ENCODE measurements around the gene MAP4. TPM values are rescaled to one million over a fixed set of nuclear protein-coding genes. Genes with fewer than 3 reads are reported as not detected.

The MAP4 gene
- total RNA-seq, 1 experiment from 2014 or later, result 140 TPM

GRCh38 chr3:48022178-48022577, 6.0 kb upstream of the MAP4 start:
- Histone ChIP-seq H4K20me1 (ENCODE audit: control insufficient read depth, insufficient read depth, insufficient read length) (no peaks in the 10 kb centered on the region), H2BK20ac (ENCODE audit: low read depth, low read length, poor library complexity, severe bottlenecking) (no peak overlapping the region), H2BK5ac (ENCODE audit: insufficient read length, low read length) (no peak overlapping the region), H3K79me2 (ENCODE audit: insufficient read depth, low read length) (peaks cover 11% of the 10 kb centered on the region; the same call in 1 of the 2 replicates), H3K4ac (ENCODE audit: low read depth, low read length) (no peak overlapping the region), H2BK120ac (ENCODE audit: low read depth, low read length, poor library complexity, severe bottlenecking) (no peak overlapping the region), H3K23ac (ENCODE audit: insufficient read length, low read depth, low read length) (no peak overlapping the region), H3K27me3 (ENCODE audit: insufficient read depth, low read length) (no peaks in the 10 kb centered on the region), H3K14ac (ENCODE audit: insufficient read depth, low read length) (no peak overlapping the region), H3K9me3 (ENCODE audit: control insufficient read depth, low read depth, low read length) (no peaks in the 10 kb centered on the region), H3K4me1 (ENCODE audit: insufficient read depth, low read length) (no peaks in the 10 kb centered on the region), H2BK15ac (ENCODE audit: low read depth, low read length) (no peak overlapping the region), H3K18ac (ENCODE audit: insufficient read length, low read depth, low read length) (no peak overlapping the region), H3K79me1 (ENCODE audit: insufficient read depth, low read depth, low read length, poor library complexity, severe bottlenecking) (peaks cover 7% of the 10 kb centered on the region), H3T11ph (ENCODE audit: low read length) (no peak overlapping the region), H2AFZ (ENCODE audit: low read length) (no peak overlapping the region), H3K9ac (ENCODE audit: extremely low read depth, insufficient read length, low read length) (no peak overlapping the region), H2AK5ac (ENCODE audit: insufficient read length, low read length) (no peak overlapping the region), H4K8ac (replicated peaks; ENCODE audit: insufficient read length, low read depth, low read length) (no peak overlapping the region), H3K4me2 (ENCODE audit: insufficient read depth, insufficient read length, low read length) (no peak overlapping the region), H3K27ac (ENCODE audit: insufficient read length, low read depth, low read length) (no peak overlapping the region), H2BK12ac (ENCODE audit: insufficient read length, low read depth, low read length) (no peak overlapping the region), H4K91ac (ENCODE audit: insufficient read length, low read depth, low read length) (no peak overlapping the region), H4K5ac (ENCODE audit: insufficient read length, low read depth, low read length) (no peak overlapping the region), H3K56ac (ENCODE audit: insufficient read length, low read depth, low read length) (no peak overlapping the region), H3K23me2 (ENCODE audit: insufficient read length, low read depth, low read length, poor library complexity, severe bottlenecking) (no peaks in the 10 kb centered on the region)
- Mint-ChIP-seq H3K9me3 (no peaks in the 10 kb centered on the region; a peak in 1 of 5 replicates), H3K27me3 (ENCODE audit: low read depth) (no peaks in the 10 kb centered on the region), H3K36me3 (ENCODE audit: insufficient read depth in 1 of 3, low read depth in 3 of 3) (peaks cover 8 to 11% (median 9%) of the 10 kb centered on the region in 3 experiments; a peak in 6 of 7 replicates), H3K4me1 (peaks cover 19 to 25% of the 10 kb centered on the region in 2 experiments), H3K27ac (peak overlapping the region in 1 of 3 experiments; percentile 14; a peak in 2 of 7 replicates), H3K4me3 (no peak overlapping the region)
- no CpG with 5 or more reads among the region's 4 CpGs for WGBS (ENCODE audit: extremely low coverage, insufficient read length, low lambda C conversion rate)
- TF ChIP-seq, protein P1, sequence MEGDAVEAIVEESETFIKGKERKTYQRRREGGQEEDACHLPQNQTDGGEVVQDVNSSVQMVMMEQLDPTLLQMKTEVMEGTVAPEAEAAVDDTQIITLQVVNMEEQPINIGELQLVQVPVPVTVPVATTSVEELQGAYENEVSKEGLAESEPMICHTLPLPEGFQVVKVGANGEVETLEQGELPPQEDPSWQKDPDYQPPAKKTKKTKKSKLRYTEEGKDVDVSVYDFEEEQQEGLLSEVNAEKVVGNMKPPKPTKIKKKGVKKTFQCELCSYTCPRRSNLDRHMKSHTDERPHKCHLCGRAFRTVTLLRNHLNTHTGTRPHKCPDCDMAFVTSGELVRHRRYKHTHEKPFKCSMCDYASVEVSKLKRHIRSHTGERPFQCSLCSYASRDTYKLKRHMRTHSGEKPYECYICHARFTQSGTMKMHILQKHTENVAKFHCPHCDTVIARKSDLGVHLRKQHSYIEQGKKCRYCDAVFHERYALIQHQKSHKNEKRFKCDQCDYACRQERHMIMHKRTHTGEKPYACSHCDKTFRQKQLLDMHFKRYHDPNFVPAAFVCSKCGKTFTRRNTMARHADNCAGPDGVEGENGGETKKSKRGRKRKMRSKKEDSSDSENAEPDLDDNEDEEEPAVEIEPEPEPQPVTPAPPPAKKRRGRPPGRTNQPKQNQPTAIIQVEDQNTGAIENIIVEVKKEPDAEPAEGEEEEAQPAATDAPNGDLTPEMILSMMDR (conservative IDR thresholded peaks at IDR 0.05), result no peak
- DNase-seq, result no peak

Data from H9 (cell line).